OCI-LY3 (cell line): Measurements from ENCODE around the gene OBSCN.

ENCODE experiments used
- EZH2phosphoT487 ChIP-seq: fragments of 200-600 bp; shearing (Covaris generic); IDR thresholded peaks from 2 replicates; pipeline ENCODE4 v1.6.1; 2018; ENCODE audit warnings: antibody characterized with exemption, mixed run types, low read depth
- TF ChIP-seq, protein P1 (sequence below): fragments of 200-600, 300-600 bp; sonication (generic); IDR thresholded peaks from 2 replicates; pipeline ENCODE4 v1.5.1; 2014; ENCODE audit warnings: antibody characterized with exemption, low read length, low read depth

DNA sequence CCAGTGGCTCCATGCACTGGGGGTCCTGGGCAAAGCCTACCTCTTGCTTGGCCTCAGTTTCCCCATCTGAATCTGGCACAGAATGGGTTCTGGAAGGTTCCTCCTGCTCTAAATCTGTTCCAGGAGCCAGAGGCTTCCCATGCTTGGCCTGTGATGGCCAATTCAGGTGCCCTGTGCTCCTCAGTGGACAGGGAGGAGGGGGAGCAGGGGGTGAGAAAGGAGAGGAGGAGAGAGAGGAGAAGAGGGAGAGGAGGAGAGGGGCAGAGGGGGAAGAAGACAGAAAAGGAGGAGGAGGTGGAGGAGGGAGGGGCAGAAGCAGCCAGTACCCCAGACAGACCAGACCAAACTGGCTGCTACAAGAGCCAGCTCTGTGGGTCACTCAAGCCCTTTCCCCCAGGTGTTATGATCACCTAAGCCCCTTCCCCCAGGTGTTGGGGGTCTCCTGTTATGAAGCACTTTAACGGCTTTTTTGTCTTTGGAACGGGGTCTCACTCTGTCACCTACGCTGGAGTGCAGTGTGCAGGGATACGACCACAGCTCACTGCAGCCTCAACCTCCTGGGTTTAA is 155.1 kb downstream of the OBSCN start:
- TF ChIP-seq, protein P1, sequence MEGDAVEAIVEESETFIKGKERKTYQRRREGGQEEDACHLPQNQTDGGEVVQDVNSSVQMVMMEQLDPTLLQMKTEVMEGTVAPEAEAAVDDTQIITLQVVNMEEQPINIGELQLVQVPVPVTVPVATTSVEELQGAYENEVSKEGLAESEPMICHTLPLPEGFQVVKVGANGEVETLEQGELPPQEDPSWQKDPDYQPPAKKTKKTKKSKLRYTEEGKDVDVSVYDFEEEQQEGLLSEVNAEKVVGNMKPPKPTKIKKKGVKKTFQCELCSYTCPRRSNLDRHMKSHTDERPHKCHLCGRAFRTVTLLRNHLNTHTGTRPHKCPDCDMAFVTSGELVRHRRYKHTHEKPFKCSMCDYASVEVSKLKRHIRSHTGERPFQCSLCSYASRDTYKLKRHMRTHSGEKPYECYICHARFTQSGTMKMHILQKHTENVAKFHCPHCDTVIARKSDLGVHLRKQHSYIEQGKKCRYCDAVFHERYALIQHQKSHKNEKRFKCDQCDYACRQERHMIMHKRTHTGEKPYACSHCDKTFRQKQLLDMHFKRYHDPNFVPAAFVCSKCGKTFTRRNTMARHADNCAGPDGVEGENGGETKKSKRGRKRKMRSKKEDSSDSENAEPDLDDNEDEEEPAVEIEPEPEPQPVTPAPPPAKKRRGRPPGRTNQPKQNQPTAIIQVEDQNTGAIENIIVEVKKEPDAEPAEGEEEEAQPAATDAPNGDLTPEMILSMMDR, result no peak
- no peak for TF ChIP-seq EZH2phosphoT487
